HG03439 (cell line): ENCODE results near the gene MSL3B.

Source experiments
- ATAC-seq: cut with Tn5 transposase; IDR thresholded peaks from one replicate; pipeline ENCODE4 v1.9.1; 2021; ENCODE audit warnings: mild to moderate bottlenecking, moderate library complexity; ENCODE audit not compliant: unreplicated experiment

Gene MSL3B

GRCh38 chr2:233853883-233854240 lies 14.3 kb downstream of the MSL3B start:
- ATAC-seq: no peak

- no peak for ATAC-seq
Measured at GRCh38 chr2:233853353-233853752, 14.8 kb downstream of the MSL3B start.

DNA sequence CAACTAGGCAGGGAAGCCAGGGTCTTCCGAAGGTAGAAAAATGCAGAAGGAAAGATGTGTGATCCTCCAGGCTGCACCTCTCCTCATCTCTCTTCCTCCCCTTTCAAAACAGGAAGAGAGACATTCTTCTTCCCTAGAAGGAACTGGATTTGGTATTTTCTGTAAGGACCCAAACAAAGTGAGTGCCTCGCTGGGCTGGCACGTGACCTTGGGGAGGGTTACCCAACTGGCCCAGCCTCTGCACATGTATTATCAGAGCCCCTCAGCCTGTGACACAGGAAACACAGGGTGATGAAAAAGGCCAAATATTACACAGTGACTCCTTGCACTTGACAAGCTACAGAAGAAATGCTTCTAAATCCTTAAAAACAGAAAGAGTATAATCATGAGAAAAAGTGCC lies 16.1 kb downstream of the MSL3B start:
- ATAC-seq: no peak

DNA sequence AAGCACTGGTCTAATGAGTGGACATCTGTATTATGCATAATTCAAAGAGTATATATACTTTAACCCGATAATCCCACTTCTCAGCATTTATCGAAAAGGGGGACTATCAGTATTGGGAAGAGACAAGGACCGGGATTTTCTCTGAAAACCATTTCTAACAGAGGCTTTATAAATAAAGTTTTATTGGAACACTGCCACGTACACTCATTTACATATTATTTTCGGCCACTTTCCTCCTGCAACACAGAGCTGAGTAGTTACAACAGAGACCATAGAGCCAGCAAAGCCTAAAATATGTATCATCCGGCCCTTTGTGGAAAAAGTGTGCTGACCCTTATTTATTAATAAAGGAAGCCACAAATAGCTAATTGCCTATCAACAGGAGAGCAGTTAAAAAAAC lies 17.0 kb downstream of the MSL3B start:
- ATAC-seq: no peak

GRCh38 chr2:233850745-233851144 lies 17.4 kb downstream of the MSL3B start:
- no peak for ATAC-seq

DNA sequence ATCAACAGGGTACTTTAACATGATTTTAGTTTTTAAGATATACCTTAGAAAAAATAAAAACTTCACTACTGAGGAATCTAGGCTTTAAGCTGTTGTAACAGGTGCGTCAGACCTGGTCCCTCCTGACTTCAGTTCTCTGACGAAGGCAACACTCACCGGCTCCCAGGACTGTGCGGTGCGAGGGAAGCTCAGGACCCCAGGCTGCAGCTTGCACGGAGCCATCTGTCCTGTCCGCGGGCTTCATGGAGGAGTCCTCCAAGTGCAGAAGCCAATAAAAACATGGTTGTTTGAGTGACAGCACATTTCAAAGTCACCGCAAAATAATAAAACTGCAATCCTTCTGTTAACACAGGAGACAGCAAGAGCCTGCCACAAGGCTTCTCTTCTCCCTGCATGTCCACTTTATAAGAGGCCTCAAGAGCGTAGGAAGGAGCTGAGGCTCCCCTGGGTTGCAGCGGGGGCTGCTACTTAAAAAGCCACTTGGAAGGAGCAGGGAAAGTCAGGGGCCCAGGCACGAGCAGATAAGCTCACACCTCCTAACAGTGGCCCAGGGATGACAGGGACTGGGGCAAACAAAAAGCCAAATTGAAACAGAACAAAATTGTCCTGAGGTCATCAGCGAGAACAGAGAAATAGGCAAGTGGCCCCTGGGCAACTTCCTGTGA lies 18.4 kb downstream of the MSL3B start:
- ATAC-seq: no peak

DNA sequence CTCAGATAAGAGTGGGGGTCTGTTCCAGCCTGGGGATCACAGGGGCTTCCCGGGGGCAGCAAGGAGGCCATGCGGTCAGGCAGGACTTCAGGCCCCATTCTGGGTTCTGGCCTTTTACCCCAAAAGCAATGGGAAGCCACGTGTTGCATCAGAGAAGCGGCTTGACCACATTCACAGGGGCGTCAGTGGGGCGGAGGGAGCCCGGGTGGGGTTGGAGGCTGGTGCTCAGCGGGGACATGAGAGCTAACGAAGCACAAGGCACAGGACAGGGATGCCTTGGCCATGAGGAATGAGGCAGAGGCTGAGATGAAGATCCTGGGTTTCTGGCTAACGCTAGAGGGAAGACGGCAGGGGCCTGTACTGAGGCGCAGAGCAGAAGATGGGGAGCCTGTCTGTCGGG lies 19.9 kb downstream of the MSL3B start:
- ATAC-seq: no peak

GRCh38 chr2:233847248-233847898 lies 20.8 kb downstream of the MSL3B start:
- ATAC-seq: no peak

DNA sequence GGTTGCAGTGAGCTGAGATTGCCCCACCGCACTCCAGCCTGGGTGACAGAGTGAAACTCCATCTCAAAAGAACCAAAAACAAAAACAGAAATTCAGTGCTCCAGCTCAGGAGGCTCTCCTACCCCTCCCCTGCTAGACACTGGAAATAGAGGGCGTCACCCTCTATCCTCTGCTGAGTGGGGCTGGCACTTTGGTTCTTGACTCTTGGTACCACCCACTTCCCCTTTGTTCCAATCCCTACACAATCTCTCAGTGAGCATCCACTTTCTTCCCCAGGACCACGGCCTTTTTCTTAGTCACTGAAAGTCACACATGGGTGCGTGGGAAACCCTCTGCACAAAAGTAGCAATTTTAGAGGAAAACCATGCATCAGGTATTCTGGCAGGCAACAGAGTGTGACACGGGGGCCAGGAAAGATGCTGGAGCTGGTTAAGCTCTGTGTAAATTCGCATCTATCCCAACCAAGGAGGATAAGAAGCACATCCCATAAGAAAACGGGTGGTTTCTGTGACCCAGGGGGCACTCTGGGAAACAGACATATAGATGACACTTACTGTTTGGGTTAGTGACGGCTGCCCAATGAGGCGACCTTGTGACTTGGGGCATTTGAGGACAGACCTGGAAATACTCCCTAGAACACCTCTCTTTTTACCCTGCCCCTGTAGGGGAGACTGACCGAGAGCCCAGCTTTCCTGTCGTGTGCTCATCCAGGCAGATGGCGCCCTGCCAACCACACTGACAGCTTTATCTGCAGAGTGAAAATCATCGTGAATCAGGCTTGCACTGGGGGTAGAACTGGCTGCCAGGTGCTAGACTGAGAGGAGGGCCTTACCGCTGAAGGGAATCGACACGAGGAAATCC lies 21.6 kb downstream of the MSL3B start:
- ATAC-seq: no peak

DNA sequence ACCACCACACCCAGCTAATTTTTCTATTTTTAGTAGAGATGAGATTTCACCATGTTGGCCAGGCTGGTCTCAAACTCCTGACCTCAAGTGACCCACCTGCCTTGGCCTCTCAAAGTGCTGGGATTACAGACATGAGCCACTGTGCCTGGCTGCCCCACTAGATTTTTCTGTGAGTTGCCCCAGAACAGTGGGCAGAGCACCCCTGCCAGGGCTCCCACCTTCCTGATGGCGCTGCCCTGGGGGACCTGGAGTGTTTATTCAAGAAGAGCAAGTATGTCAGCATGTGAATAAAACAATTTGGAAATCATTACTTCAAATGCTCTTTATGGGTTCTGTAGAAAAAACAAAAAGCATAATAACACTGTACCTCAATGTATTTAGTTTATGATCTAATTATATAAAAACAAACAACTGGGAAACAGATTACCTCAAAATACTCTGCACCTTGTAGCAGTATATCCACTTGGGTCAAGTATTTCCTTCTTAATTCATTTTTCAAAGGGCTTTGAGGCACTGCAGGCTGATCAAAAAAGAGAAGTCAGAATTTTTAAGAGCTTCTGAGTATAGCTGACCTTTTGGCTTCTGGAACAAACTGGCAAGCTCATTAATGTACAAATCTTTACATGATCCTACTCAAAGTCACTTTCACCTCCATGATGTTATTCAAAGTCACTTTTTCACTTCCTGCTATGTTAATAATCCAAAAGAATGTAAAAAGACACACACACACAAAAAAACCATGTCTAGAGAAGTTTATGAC lies 22.7 kb downstream of the MSL3B start:
- ATAC-seq: no peak

DNA sequence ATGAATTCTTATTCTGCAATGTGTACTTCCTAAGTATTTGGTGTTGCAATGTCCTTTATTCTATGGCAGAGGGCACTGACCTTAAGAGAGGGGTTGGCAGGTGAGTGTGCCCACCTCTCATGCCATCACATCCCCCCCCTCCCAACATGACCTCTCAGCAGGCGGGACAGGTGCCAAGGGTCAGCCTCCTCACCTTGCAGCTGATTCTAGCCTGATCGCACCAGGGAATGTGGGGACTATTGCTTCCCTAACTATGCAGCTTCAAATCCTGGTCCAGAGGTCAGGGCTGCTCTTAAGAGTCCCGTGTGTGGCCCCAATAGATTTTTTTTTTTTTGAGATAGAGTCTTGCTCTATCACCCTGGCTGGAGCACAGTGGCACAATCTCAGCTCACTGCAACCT lies 23.4 kb downstream of the MSL3B start:
- ATAC-seq: no peak

DNA sequence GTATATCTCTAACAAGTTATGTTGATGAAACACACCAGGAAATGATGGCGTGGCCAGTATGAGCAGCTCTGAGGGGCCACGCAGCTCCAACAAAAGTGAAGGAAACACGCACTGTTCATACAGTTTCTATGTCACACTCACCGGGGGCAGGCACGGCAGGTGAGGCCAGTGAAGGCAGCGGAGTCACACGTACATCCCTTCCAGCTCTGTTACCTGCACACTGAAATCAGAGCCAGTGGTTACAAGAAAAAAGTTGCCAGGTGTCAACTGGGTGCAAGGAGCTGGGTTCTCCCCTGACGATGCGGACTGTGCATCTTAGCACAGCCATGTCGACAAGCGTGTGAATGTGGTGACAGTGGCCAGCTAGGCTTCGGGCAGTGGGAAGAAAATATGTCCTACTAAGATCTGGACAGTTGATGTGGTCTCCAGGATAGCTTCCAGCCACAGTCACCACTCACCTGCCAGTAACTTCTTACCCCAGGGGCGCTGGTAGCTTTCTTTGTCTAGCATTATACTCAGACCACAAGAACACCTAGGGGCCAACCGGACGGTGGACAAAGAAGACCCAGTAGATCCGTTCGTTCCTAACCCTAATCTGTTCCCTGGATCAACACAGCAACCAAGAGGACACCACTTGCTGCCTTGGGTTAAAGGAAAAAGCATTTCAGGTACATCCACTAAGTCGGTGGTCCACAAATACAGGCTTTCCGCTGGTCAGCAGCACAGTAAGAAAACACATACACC lies 23.9 kb downstream of the MSL3B start:
- ATAC-seq: no peak

- no peak for ATAC-seq
Measured at GRCh38 chr2:233841183-233841582, 27.0 kb downstream of the MSL3B start.

GRCh38 chr2:233840520-233840919 lies 27.7 kb downstream of the MSL3B start:
- no peak for ATAC-seq

- no peak for ATAC-seq
Measured at GRCh38 chr2:233839447-233839820, 28.8 kb downstream of the MSL3B start.

DNA sequence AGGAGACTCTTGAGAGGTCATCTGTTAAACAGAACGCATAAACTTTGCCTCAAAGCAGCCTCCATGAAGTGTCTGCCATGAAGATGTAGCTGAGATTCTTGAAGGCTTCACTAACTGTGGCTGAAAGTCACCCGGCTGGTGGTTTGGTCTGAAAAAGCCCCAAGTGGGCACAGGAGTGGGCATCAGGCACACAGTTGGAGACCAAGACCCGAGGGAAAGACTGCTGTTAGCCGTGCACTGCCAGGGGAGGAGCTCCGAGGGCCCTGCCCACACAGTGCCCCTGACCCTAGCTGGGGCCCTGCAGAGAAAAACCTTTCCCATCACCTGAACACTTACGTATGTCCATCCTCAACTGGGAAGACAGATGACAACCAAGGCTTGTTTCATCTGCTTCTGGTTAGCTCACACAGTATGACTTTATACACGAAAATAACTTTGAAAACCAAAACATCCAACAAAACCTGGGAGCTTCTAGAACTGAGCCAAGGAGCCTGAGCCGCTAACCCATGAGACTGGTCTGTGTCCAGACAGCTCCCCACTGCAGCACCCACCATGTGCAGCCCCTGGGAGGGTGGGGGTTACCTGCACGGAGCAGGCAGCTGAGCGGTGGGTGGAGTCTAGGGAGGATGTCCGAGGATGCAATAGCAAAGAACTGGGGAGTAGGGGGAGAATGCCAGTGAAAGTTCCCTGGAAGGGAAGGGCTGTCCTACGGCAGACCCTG lies 29.3 kb downstream of the MSL3B start:
- no peak for ATAC-seq

- ATAC-seq: no peak
Measured at GRCh38 chr2:233838251-233838650, 29.9 kb downstream of the MSL3B start.

DNA sequence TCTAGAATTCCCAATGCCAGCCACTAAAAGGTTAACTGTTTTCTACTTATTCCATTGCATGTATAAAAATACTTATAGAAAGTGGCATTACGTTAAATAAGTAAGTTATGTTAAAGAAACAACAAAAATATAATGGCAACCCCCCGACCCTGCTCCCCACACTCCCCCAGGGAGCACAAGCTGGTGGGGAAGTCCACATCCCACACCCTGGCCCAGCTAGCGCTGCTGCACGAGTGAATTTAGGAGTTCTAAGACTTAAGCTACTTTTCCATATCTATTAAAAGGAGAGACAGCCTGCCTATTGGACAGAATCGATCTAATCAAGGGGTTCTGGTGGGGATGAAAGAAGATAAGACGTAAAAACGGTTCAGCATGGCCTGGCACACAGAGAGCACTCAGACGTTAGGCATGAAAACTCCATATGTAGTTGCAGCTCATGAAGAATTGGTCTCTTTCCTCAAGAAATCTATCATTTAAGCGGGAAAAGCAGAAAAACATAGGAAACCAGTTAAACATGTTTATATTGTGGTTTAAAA lies 30.4 kb downstream of the MSL3B start:
- ATAC-seq: no peak

DNA sequence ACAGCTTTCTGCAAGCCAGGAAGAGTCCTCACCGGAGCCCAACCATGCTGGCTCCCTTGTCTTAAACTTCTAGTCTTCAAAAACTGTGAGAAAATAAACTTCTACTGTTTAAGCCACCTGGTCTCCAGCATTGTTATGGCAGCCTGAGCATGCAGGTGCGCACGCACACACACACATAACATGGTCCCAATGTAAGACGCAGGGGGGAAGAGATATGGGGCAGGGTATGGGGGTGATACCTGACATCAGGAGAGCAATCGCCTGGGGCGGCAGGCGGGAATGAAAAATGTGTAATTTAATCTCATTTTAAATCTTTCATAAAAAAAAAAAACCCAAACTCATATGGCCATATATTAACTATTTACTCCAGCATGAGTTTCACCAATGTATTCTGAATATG lies 31.8 kb downstream of the MSL3B start:
- ATAC-seq: no peak
